HG02943 (cell line): ENCODE measurements around the gene ARHGEF3.
"Not testable (repeated sequence)": the region's sequence is repeated elsewhere in the genome, so short reads cannot be mapped to it uniquely, and the experiment has no call there.

Experiments
- ATAC-seq: cut with Tn5 transposase; IDR thresholded peaks from one replicate; pipeline ENCODE4 v1.9.1; 2021; ENCODE audit warnings: mild to moderate bottlenecking, low read depth, moderate library complexity; ENCODE audit not compliant: unreplicated experiment

The ARHGEF3 gene

DNA sequence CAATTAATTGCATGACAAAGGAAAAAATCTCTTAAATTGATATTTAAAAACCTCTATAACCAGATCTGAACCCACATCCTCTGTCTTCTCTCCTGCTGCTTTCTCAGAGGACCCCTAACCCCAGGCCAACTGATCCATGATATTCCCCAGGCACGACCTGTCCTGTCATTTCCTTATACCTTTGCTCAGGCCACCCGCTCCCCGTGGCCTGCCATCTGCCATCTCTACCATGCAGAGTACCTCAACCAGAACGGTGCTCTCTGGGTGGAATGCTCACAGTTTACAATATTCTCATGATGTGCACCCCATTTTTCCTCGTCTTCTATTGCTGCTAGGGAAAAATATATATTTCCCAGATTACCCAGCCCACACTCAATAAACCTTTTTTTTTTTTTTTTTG, 57.7 kb downstream of the ARHGEF3 start:
- no peak for ATAC-seq

DNA sequence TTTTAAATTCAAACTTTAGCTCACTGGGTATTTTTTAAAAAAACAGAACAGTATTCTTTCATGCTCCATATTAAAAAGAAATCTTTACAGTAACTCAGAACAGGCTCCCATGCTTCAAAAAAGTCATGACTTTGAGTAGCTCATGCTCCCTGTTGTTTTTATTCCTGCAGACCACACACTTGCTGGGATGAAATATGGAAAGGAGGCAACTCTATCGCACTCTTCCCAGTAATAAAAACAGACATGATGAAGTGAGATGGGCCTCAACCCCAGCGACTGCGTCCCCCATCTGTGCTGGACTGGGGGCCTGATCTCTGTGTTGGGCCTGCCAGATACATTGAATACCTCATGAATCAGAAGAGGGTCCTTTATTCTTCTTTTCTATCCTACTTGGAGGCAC, 58.9 kb downstream of the ARHGEF3 start:
- no peak for ATAC-seq

DNA sequence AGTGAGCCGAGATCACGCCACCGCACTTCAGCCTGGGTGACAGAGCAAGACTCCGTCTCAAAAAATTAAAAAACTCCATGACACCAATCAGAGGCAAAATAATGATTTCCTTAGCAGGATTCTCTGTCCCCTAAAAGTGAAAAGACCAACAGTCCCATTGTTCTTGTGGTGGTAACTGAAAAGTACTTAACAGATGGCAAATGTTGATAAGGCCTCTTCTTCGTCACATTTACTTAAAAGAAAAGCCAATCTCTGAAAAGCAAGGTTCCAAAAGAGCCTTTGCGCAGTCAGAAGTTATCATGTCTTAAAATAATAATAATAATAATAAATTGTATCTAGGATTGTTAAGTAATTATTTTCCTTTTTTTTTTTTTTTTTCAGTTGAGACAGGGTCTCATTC, 62.7 kb downstream of the ARHGEF3 start:
- ATAC-seq, result no peak

DNA sequence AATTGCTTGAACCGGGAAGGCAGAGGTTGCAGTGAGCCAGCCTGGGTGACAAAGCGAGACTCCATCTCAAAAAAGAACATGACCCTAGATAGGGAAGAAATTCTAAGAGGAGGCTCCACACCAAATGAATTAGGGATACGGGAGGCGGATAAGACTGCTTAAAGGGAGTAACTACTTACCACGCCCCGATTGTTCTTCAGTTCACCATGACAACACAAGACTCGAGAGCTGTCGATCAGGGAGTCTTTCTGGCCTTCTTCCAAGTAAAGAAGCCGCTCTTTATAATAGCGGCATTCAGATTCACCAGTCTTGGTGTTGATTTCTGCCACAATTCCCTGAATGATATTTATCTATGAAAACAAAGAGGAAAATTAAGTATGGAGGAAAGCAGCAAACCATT, 64.7 kb downstream of the ARHGEF3 start:
- ATAC-seq, result no peak

DNA sequence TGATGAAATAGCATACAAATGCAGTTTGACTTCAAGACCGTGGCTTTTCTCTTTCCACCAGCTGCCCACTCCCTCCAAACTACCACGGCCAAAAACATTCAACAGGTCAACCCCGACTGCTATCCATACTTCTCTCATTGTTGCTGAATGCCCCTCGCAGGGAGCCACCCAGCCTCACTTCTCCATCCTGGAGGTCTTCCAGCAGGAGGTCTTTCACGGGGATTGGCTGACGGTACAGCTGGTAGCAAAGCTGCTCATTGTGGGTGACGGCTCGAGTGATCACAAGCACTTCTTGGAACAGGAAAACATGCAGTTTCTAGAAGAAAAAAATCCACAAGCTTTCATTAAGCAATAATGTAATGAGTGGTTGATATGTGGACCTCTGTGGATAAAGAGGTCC, 69.6 kb downstream of the ARHGEF3 start:
- ATAC-seq, result no peak

DNA sequence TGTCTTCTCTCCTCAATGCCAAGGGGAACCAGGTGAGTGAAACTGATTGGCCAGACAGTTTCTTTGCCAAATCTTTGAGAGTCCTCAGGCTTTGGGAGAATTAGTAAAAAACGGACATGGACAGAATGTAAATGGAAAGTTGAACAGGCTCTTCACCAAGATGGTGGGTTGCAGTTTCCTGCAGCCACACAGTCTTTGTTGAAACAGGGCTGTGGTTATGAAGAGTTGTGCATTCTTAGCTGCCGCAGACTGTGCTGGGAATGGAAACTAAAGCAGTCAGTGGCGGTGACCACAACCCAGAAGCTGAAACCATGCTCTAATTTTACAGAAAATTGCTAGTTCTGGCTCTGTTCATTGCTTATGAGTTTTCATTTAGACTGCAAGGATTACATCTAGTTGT, 76.6 kb downstream of the ARHGEF3 start:
- peak; percentile 98 for ATAC-seq

DNA sequence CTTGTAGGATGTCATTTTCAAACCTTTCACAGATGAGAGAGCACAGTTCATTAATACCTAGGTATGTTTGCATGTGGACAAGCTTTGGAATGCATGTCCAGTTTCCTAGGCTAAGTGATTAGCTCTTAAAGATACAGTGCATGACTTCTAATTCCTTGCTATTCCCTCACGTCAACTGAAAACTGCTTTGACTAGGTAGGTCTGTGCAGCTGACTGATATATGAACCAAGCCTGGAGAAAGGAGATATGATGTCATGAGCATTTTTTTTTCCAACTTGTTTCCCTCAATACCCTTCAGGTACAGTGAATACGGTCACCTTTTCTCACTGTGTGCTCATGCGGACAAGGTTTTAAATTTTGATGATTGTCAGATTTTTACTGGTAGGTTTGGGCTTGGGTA, 77.1 kb downstream of the ARHGEF3 start:
- ATAC-seq, result no peak

DNA sequence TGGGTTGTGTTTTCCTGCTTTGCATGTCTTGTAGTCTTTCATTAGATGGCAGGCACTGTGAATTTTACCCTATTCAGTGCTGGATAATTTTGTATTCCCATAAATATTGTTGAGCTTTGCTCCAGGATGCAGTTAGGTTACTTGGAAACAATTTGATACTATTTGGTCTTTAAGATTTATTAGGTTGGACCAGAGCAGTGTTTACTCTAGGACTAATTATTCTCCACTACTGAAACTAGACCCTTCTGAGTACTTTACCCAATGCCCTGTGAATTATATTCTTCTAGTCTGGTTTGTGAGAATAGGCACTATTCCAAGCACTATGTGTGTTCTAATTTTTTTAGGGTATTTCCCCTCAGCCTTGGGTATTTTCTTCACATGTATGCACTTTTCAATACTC, 80.9 kb downstream of the ARHGEF3 start:
- no peak for ATAC-seq

DNA sequence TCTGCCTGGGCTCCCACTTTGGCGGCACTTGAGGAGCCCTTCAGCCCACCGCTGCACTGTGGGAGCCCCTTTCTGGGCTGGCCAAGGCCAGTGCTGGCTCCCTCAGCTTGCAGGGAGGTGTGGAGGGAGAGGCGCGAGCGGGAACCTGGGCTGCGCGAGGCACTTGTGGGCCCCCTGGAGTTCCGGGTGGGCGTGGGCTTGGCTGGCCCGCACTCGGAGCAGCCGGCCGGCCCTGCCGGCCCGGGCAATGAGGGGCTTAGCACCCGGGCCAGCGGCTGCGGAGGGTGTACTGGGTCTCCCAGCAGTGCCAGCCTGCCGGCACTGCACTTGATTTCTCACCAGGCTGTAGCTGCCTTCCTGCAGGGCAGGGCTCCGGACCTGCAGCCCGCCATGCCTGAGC, 82.9 kb downstream of the ARHGEF3 start:
- not testable (repeated sequence) for ATAC-seq

DNA sequence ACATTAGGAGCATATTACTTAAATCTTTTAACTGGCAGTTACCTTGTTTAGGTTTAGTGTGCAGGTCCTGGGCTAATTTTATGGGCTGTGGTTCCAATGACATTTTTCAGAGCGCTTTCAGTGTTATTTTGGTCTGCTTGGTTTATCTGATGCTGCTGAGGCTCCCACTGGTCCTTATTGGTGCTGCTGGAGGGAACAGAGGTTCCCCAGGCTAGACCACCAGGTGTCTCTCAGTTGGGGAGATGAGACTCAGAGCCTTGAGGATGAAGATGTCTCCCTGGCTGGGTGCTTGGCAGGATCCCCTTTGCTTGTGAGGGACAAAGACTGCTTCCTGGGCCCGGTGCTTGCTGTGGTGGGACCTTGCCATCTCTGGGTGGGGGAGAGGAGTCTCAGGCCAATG, 90.4 kb downstream of the ARHGEF3 start:
- ATAC-seq, result no peak

DNA sequence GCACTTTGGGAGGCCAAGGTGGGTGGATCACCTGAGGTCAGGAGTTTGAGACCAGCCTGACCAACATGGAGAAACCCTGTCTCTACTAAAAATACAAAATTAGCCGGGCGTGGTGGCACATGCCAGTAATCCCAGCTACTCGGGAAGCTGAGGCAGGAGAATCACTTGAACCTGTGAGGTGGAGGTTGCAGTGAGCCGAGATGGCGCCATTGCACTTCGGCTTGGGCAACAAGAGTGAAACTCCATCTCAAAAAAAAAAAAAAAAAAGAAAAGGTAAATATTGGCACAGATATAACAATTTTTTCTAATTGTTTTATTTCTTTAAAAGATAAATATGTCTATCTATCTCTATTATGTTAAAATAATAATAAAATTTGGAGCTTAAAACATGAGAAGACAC, 94.3 kb downstream of the ARHGEF3 start:
- ATAC-seq, result not testable (repeated sequence)

DNA sequence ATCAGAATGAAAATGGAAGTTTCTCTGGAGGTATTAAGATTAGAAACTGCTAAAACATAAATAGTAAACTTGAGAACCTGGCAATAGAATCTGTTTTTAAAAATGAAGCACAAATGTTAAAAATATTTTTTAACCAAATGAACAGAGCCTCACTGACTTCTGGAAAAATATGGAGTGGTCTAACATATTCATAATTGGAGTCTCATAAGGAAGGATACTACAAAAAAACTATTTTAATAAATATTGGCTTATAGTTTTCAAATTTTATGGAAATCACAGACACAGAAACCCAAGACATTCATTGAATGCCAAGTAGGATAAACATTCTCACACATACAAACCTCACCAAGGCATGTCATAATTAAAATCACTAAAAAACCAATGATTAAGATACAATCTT, 95.1 kb downstream of the ARHGEF3 start:
- no peak for ATAC-seq

DNA sequence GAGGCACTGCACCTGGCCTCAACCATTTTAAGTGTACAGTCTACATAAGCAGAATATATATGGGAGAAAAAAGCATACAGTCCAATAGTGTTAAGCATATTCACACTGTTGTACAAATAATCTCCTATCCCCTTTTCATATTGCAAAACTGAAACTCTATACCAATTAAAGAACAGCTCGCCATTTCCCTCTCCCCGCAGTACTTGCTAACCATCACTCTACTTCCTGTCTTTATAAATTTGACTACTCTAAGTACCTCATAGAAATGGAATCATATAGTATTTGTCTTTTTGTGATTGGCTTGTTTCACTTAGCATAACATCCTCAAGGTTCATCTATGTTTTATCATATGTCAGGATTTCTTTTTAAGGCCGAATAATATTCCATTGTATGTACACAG, 97.0 kb downstream of the ARHGEF3 start:
- ATAC-seq, result no peak

DNA sequence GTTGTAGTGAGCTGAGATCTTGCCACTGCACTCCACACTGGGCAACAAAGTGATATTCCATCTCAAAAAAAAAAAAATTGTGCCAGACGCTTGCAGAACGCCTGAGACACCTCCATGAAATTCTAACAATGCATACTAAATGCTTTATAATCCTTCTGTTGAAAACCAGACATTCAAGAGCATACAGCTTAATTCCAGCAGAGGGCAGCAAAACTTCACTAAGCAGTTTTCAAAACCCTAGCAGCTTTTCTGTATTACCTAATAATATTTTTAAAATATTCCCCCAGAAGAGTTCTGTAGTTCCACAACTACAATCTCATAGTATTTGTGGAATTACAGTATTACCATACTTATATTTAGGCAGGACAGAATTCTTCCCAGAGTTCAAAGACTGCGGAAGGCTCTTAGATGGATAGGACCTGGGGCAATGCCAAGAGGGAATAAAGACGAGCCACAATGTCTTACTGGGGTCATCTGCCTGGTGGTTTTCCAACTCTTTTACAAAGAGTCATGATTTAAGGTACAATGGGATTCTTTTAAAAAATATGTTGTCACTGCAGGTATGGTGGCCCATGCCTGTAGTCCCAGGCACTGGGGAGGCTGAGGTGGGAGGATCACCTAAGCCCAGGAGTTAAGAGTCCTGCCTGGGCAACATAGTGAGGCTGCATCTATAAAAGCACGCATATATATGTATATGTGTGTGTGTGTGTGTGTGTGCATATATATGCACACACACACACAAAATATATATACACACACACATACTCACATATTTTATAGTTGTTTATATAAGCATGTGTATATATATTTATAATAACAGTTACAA, 99.0 kb downstream of the ARHGEF3 start:
- ATAC-seq, result no peak

DNA sequence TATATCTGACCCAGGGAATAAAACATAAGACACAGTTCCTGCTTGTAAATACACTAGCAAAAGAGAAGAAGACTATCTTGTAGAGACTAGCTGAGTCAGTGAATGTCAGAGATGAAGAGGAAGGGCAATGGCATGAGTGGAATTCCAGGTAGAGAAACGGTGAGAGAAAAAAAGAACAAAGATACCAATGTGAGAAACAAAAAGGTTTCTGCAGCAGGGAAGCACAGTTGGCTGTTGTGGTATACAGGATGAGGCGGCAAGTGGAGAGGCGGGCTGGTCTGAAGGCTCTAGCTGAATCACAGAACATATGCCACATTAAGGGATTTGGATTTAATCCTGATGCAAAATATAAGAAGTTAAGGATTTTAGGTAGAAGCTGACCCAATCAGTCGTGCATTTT, 101.6 kb downstream of the ARHGEF3 start:
- ATAC-seq, result no peak

DNA sequence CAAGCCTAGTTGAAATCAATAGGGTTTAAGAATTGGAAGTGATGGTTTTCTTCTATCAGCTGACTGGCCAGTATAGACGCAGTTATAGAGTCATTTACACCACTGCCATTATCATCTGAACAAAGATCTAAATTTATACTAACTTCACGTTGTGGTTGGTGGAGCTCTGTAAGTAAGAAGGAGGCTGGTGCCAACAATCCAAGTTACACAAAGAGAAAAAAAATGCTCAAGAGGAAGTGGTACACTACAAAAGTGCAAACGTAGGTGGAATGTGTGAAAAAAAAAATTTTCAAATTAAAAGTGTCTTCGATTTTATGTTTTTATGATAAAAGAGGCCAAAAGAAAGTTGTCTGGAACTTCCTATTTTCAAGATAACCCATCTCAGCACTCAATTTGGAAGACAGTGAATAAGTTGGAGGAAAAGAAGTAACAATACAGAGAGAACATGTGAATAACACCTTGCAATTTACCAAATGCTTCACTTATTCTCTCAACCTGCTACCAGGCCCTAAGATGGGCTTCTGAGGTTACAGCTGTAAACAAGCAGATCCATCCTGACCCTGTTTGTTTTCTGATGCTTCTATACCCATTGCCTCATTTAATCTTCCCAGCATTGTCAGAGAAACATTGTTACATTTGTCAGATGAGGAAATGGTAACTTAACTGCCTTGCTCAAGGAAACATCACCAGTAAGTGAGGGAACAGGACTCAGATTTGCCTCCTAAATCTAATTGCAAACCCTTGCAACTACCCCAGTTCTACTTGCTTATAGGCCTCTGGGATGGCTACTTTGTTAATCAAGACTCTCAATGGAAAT, 106.7 kb downstream of the ARHGEF3 start:
- ATAC-seq, result no peak

DNA sequence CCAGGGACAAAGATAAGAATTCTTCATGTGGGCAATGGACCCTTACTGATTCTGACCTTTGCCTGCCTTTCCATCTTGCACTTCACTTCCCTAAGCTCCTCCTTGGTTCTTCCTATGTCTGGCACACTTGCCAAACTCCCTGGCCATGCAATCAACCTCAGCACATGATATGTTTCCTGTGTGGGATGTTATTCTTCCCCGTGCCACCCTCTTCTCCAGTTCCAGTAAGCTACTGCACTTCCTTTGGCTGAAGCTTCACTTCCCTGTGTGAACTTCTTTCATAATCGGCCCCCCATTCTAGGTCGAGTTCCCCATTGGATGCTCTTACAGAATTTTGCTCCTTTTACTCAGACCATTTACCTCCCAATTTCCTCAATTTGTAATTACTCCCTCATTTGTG, 108.0 kb downstream of the ARHGEF3 start:
- no peak for ATAC-seq

DNA sequence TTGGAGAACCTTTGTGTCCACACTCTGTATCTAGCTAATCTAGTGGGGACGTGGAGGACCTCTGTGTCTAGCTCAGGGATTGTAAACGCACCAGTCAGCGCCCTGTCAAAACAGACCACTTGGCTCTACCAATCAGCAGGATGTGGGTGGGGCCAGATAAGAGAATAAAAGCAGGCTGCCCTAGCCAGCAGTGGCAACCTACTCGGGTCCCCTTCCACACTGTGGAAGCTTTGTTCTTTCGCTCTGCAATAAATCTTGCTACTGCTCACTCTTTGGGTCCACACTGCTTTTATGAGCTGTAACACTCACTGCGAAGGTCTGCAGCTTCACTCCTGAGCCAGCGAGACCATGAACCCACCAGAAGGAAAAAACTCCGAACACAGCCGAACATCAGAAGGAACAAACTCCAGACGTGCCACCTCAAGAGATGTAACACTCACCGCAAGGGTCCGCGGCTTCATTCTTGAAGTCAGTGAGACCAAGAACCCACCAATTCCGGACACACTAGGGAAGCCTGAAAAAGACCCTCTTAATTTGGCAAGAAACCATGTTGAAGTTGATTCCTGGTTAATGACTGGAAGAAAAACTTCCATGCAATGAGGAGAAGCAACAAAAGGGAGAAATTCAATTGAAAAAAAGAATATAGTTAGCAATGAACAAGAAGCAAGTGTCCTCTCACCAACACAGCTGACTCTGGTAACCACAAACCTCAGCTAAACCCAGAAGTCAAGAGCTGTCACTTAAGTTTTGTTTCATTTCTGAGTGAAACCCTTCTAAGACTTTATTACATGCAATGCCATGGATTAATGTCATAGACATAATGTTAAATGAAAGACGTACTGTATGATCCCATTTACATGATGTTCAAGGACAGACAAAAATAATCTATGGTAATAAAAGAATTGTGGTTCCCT, 109.0 kb downstream of the ARHGEF3 start:
- peak; percentile 77 for ATAC-seq

DNA sequence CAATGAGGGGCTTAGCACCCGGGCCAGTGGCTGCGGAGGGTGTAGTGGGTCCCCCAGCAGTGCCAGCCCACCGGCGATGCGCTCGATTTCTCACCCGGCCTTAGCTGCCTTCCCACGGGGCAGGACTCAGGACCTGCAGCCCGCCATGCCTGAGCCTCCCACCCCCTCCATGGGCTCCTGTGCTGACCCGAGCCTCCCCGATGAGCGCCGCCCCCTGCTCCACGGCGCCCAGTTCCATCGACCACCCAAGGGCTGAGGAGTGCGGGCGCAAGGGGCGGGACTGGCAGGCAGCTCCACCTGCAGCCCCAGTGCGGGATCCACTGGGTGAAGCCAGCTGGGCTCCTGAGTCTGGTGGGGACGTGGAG, 109.8 kb downstream of the ARHGEF3 start:
- not testable (repeated sequence) for ATAC-seq

DNA sequence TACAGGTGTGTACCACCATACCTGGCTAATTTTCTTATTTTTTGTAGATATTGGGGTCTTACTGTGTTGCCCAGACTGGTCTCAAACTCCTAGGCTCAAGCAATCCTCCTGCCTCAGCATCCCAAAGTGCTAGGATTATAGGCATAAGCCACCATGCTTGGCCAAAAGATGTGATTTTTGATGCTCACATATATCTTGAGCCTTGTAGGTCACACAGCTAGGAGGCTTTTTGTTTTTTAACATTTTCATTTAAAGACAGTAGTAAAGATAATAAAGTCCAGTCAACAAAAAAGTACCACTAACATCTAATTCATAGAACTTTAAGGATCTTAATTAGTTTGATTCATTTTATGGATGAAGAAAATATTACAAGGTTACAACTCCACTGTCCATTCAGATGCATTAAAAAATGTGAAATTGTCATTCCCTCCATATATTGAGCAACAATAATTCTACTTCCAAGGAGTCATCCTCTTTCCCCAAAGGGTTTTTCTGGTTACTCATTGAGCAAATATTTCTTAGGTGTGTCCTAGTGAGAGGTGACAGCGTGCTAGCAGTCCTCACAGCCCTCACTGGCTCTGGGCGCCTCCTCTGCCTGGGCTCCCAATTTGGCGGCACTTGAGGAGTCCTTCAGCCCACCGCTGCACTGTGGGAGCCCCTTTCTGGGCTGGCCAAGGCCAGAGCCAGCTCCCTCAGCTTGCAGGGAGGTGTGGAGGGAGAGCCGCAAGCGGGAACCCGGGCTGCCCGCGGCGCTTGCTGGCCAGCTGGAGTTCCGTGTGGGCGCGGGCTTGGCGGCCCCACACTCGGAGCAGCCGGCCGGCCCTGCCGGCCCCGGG, 110.4 kb downstream of the ARHGEF3 start:
- ATAC-seq, result no peak
